Activated CD4-positive, alpha-beta T cell treated with anti-CD3 and anti-CD28 coated beads, Interleukin-2, amount 50 U/mL, for 24 hours (primary cell): ENCODE data around the gene CD247.

Experiments
- DNase-seq, 2 donors: peaks; one replicate each; pipeline ENCODE4 v3.0.0-alpha.2; 2020; ENCODE audit warnings: low read depth in 1 of 2, low spot score in 1 of 2

The CD247 gene

DNA sequence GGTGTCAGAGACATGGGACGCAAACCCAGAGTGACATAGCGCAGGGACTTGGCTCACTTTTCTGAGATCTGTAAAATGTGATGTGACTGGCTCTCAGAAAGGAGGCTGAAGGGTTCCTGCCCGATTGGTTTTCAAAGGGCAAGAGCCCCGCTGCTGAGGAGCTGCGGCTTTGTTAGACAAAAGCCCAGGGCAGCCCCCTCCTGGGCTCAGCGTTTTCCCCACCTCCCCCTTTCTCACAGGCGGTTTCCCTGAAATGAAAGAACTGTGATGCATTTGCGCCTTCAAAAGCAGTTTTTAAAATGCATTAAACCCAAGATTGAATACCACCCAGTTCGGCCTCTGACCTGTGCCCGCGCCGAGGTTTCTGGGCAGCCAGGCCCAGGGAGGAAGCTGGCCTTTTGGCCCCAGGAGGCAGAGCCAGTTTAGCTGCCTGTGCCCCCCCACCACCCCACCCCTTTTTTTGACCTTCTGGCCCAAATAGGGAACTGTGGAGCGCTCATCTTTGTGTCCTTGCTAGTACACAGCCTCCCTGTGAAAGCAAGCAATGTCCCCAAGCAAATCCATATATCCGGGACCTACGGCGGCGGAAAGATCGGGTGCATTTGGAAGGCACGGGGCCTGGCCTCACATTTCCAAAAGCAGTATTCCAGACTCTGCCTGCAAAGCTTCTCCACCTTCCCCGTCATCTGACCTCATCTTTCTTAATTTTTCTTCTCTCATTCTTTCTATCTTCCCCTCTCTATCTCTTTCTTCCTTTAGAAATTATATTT is 28.6 kb downstream of the CD247 start:
- DNase-seq = peak in 1 of 2 donors; percentile 52

DNA sequence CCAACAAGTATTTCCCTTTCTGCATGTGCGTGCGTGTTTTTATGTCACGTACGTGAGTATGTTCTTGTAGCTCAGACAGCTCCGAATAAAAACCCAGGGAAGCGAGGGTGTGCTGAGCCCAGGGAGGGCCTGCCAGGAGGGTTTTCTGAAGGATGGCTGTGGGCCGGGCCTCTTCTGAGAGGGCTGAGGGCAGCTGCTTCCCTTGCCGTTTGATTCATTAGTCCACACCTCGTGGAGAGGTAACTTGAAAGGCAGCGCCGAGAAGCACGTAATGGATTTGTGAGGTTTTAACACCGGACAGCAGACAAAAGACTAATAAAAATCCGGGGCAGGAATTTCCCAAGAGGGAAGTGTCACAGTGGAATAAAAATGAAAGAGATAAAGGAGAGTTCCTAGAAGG is 29.5 kb downstream of the CD247 start:
- DNase-seq = no peak

- no peak for DNase-seq
These were observed 30.7 kb downstream of the CD247 start for GRCh38 chr1:167487614-167488013.

DNA sequence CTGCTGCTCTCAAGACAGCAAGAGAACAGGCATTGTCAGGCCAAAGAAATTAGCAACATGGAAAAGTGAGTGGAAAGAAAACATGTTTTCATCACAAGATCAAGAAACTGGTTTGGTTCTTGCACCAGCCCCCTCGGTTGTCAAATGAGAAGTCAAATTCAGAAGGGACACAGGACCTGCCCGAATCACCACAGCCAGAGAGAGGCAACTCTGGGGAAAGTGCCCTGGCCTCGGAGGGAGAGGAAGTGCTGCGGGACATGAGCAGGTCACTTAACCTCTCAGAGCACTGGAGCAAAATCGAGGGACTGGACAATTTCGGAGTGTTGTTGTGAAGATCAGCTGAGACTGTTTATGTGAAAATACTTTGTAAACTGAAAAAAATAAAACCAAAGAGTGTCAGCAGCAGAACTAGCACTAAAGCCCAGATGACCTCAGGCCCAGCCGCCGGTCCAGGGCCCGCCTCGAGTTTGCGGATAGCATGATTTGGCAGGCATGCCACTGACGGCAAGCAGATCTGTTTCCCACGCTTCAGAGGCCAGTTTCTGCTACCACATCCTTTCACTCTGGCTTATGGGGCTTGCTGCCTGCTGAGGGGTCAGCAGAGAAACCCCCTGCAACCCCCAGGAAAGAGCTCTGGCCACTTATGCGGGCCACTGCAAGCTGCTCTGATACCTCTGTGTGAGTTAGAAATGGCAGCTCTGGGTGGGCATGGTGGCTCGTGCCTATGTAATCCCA is 32.1 kb downstream of the CD247 start:
- no peak for DNase-seq

- no peak for DNase-seq
These were observed 33.4 kb downstream of the CD247 start for GRCh38 chr1:167484726-167485502.

DNA sequence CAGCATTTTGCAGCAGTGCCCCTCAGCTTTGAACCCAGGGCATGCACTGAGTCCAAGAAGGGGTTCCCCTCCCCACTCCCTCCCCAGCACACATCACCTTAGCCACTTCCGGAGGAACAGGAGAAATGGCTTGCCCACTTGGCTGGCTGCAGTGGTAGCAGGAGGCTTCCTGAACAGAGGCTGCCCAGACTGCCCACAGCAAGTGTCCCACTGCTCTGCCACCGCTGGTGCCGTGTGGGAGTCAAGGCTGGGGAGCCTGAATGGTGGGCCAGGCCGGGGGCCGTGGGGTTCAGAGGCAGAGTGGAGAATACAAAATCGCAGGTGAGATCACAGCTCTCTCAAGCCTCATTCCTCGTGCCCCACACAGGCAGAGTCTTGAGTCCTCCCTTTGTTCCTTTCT is 34.5 kb downstream of the CD247 start:
- DNase-seq = no peak

DNA sequence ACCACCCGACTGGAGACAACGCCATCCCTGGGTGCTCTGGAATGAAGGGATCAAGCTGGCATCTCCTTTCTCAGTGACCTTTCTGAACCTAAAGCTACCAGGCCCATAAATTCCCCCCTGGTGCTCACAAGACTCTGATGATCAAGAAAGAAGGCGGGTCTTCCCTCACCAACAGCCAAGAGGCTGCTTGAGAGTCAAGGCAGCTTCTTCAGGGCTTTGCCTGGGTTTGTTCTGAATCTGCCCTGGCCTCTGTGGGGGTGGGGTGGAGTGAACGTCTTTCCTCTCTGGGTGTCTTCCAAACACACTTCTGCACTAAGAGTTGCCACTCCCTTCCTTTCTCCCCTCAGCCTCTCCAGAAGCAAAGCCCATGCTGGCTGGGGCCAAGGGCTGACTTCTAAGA is 36.1 kb downstream of the CD247 start:
- no peak for DNase-seq

GRCh38 chr1:167479331-167479979 is 38.9 kb downstream of the CD247 start:
- DNase-seq = no peak

- DNase-seq = no peak
These were observed 40.3 kb downstream of the CD247 start for GRCh38 chr1:167477986-167478385.

- DNase-seq = no peak
These were observed 42.3 kb downstream of the CD247 start for GRCh38 chr1:167476061-167476460.

GRCh38 chr1:167474191-167474641 is 44.1 kb downstream of the CD247 start:
- DNase-seq = no peak

DNA sequence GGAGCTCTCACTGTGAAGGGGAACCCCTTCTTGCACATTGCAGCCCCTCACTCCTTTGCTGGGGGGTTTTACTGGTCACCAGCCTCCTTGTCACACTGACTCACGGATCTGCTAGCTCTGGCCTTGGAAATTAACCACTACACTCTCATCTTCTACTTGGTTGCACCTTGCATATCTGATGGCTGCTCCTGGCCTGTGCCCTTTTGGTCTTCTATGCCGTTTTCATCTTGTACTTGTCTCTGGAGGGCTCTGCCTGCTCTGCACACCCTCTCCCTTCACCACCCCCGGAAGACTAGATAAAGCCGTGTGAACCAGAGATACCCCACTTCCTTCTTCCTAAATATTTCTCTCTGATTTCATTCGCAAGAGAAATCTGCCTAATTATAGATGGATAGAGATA is 44.6 kb downstream of the CD247 start:
- DNase-seq = no peak

DNA sequence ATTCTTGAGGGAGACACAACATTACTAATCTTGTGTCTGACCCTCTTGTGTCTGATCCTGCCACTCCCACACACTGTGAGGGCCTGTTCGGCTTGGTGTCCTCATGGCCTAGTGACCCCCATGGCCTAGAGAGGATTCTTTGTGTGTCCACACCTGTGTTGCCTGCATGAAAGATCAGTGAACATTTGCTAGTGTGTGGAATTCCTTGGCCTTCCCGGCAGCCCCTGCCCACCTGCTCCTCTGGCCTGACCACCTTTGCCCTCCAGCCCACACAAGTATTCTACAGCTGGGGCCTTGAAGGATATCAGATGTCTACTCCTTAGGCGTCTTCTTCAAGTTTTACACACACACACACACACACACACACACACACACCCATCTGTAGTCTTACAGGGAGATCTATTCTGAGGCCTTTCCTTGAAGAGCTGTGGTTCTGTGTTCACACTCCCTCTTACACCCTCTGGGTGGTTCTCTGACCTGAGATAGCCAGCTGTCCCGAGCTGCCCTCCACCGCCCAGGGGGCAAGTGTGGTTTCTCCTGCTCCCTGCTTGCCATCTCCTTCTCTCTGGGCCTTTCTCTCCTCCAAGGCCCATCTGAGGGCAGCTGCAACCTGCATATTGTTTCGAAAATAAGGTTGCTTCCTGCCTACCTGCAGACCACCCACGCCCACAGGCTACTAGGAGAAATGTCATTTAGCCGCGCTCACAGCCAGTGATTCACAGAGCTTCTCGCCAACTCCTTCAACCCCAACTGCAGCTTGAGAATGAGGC is 45.4 kb downstream of the CD247 start:
- DNase-seq = no peak

GRCh38 chr1:167471568-167471967 is 46.8 kb downstream of the CD247 start:
- DNase-seq = no peak

- no peak for DNase-seq
These were observed 48.9 kb downstream of the CD247 start for GRCh38 chr1:167469280-167469965.

DNA sequence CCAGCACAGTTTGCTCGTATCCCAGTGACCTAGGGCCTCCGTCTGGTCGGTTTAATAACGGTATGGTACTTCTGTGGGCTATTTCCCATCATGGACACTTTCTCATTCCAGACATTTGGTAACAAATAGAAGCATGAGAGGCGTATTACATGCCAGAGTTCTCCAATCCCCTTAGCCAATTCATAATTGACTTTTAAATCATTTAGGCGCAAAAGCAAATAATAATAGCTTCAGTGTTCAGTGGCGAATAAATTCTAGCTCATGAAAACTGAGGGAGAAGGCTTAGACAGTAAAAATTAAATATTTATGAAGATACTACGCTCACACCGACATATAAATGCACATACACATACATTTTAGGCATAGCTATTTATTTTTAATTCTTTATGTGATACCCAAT is 50.6 kb downstream of the CD247 start:
- no peak for DNase-seq

GRCh38 chr1:167467126-167467710 is 51.1 kb downstream of the CD247 start:
- DNase-seq = no peak

DNA sequence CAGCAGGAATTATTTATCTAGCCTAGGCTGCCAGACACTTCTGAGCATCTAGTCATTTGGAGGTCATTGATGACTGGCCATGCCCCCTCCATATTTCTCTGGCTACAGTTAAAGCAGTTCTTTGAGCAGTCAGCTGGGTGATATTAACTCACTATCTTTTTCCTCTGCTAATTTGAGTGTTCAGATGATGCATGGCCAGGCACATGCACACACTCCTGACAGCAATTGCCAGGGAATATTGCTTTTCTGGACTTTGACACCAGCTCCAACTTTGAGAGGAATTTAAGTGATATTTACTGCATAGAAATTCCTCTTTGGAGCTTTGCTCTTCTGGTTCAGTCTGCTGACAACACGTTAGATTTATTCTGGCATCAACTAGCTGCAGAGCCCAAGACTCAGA is 52.6 kb downstream of the CD247 start:
- no peak for DNase-seq

GRCh38 chr1:167465018-167465417 is 53.3 kb downstream of the CD247 start:
- DNase-seq = no peak
